HepG2 (cell line): ENCODE measurements around the gene GAB3. TPM values are rescaled to one million over a fixed set of nuclear protein-coding genes. Genes with fewer than 3 reads are reported as not detected.

Experiments used
- ESRRA ChIP-seq: sonication (generic); formaldehyde crosslinking; IDR thresholded peaks from 2 replicates; pipeline ENCODE4 v1.5.1; 2020; ENCODE audit warnings: mild to moderate bottlenecking, low read depth, missing genetic modification reagents
- FOXA3 ChIP-seq: IDR thresholded peaks from 2 replicates; pipeline ENCODE4 v1.6.1; 2016; ENCODE audit warnings: missing genetic modification reagents, missing compliant biosample characterization
- FOXK1 ChIP-seq: sonication (generic); formaldehyde crosslinking; IDR thresholded peaks from 2 replicates; pipeline ENCODE4 v1.4.0; 2020; ENCODE audit warnings: low read depth, missing genetic modification reagents, borderline replicate concordance
- GABPA ChIP-seq, 2 experiments: IDR thresholded peaks; 2 replicates each; pipeline ENCODE4 v1.6.1; 2011 to 2016; ENCODE audit warnings: low read depth in 2 of 2, low read length in 1 of 2, missing biosample characterization in 1 of 2, missing genetic modification characterization in 1 of 2
- IRF2 ChIP-seq: IDR thresholded peaks from 2 replicates; pipeline ENCODE4 v1.6.1; 2018; ENCODE audit warnings: missing genetic modification reagents, missing compliant biosample characterization
- KAT2B ChIP-seq: fragments of 150-350 bp; IDR thresholded peaks from 2 replicates; pipeline ENCODE4 v1.6.1; 2014; ENCODE audit warnings: low read depth, low read length, borderline replicate concordance
- NCOR1 ChIP-seq: fragments of 200-600 bp; sonication (generic); IDR thresholded peaks from 2 replicates; pipeline ENCODE4 v1.7.0; 2017; ENCODE audit warnings: antibody characterized with exemption, low read length, borderline replicate concordance
- NR2F2 ChIP-seq: IDR thresholded peaks from 2 replicates; pipeline ENCODE4 v1.6.1; 2012; ENCODE audit warnings: low read depth, inconsistent platforms, borderline replicate concordance
- SOX5 ChIP-seq: IDR thresholded peaks from 2 replicates; pipeline ENCODE4 v1.6.1; 2016; ENCODE audit warnings: borderline replicate concordance
- SOX6 ChIP-seq, 2 experiments: fragments of 450-650 bp in 1 of 2; sonication (generic) in 1 of 2; formaldehyde crosslinking in 1 of 2; IDR thresholded peaks; 2 replicates each; pipeline versions ENCODE4 v1.4.0 to v1.6.1; 2017 to 2020; ENCODE audit warnings: antibody characterized with exemption in 1 of 2, mild to moderate bottlenecking in 1 of 2, missing genetic modification reagents in 1 of 2
- TBX3 ChIP-seq: fragments of 450-650 bp; IDR thresholded peaks from 2 replicates; pipeline ENCODE4 v1.6.1; 2017; ENCODE audit warnings: antibody characterized with exemption, mild to moderate bottlenecking, inconsistent platforms, borderline replicate concordance
- ZBTB42 ChIP-seq: sonication (generic); formaldehyde crosslinking; IDR thresholded peaks from 2 replicates; pipeline ENCODE4 v1.5.0; 2020; ENCODE audit warnings: mild to moderate bottlenecking, missing genetic modification reagents
- ZNF564 ChIP-seq: sonication (generic); formaldehyde crosslinking; IDR thresholded peaks from 2 replicates; pipeline ENCODE4 v1.8.1; 2023; ENCODE audit warnings: mild to moderate bottlenecking, missing genetic modification reagents
- ZNF746 ChIP-seq: sonication (generic); formaldehyde crosslinking; IDR thresholded peaks from 2 replicates; pipeline ENCODE4 v1.8.0; 2022; ENCODE audit warnings: mild to moderate bottlenecking, missing genetic modification reagents
- polyA plus RNA-seq, 8 experiments: library from polyadenylated mRNA; depleted of rRNA in 3 of 8; stranded (reverse) in 7 of 8; unstranded in 1 of 8; fragments of >200 nt; fragmentation: Illumina TruSeq in 4 of 8; extraction: Trizol in 4 of 8; gene quantifications; 2 replicates each; pipeline versions ENCODE4 v1.2.1 to v1.2.3, GENCODE V29; 2011 to 2016; ENCODE audit warnings: low read depth in 4 of 8, missing spikeins in 1 of 8, mixed read lengths in 1 of 8; ENCODE audit not compliant: insufficient read depth in 1 of 8
- total RNA-seq, 5 experiments: library from RNA; depleted of rRNA; stranded (reverse); fragments of >200 nt; fragmentation: Illumina TruSeq; extraction: Trizol; gene quantifications; 2 replicates each; pipeline ENCODE4 v1.2.3, GENCODE V29; 2016; ENCODE audit warnings: low read depth in 1 of 5
- TF ChIP-seq, protein P1 (sequence below): sonication (generic); formaldehyde crosslinking; conservative IDR thresholded peaks from 2 replicates; pipeline ENCODE4 v1.4.0; 2020; ENCODE audit warnings: mild to moderate bottlenecking, missing genetic modification reagents, moderate library complexity
- TF ChIP-seq, protein P2 (sequence below): IDR thresholded peaks from 2 replicates; pipeline ENCODE4 v1.6.1; 2012; ENCODE audit warnings: inconsistent platforms
- TF ChIP-seq, protein P3 (sequence below): sonication (generic); formaldehyde crosslinking; IDR thresholded peaks from 2 replicates; pipeline ENCODE4 v1.5.0; 2020; ENCODE audit warnings: mild to moderate bottlenecking, missing genetic modification reagents, borderline replicate concordance
- TF ChIP-seq, protein P4 (sequence below): sonication (generic); formaldehyde crosslinking; IDR thresholded peaks from 2 replicates; pipeline ENCODE4 v1.5.0; 2020; ENCODE audit warnings: mild to moderate bottlenecking, missing genetic modification reagents

GAB3 gene
- total and polyA plus RNA-seq, 2 of the 13 experiments (the other 11 are each of a cell fraction or from before 2014, with no cell fraction given) = not detected

DNA sequence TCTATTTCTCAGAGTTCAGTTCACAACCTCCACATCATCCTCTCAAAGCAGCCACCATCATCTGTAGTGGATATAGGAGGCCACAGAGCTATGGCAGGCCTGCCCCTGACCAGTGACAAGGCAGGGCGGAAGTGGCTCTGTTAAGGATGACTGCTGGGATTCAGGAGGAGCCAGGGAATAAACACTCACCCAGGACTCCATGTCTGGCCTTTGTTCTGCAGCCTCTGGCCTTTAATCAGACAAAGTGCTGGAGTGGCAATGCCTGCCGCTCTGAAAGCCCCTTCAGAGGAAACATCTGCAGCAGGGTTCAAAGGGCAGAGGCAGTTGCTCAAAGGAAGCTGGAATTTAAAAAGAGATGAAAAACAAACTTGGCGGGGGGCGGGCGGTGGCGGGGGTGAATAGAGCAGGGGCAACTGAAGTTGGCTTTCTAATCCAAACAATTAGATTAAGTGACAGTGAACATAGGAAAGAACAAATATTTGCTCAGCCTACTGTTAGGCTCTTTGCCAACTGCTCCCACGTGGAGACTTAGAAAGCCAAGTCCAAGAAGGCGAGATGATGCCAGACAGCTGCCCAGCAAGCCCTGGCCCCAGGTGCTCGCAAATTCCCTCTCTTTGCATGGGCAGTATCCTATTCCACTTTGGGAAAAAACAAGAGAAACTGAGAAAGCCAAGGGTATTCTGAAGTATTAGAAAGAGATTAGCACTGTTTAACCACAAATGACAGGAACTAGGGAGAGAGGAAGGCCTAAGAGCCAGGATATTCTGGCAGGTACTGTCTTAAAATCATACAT lies 48.9 kb upstream of the GAB3 start (continued):
- TF ChIP-seq FOXK1 (peak; percentile 59; the same call in 1 of the 2 replicates), NCOR1 (peak; percentile 88; the same call in 1 of the 2 replicates), TBX3 (peak; percentile 33; the same call in 1 of the 2 replicates), ESRRA (CRISPR knock-in tag) (no peak), SOX5 (peak; percentile 49), NR2F2 (peak; percentile 66; the same call in 1 of the 2 replicates), ZBTB42 (CRISPR knock-in tag) (peak; percentile 91), IRF2 (peak; percentile 28; the same call in 1 of the 2 replicates), KAT2B (no peak), SOX6 (IDR thresholded peaks at IDR 0.05) (no peak), SOX6 (CRISPR knock-in tag; IDR thresholded peaks at IDR 0.05) (peak; percentile 90), ZNF746 (CRISPR knock-in tag) (0 out of 2 replicates have a peak, but pooled peaks have one; percentile 36), ZNF564 (CRISPR knock-in tag) (0 out of 2 replicates have a peak, but pooled peaks have one; percentile 30), GABPA (IDR thresholded peaks at IDR 0.05; ENCODE audit: low read depth, low read length) (no peak), GABPA (CRISPR knock-in tag; IDR thresholded peaks at IDR 0.05; ENCODE audit: low read depth) (peak; percentile 68), FOXA3 (CRISPR knock-in tag) (peak; percentile 61)
- TF ChIP-seq, protein P1, sequence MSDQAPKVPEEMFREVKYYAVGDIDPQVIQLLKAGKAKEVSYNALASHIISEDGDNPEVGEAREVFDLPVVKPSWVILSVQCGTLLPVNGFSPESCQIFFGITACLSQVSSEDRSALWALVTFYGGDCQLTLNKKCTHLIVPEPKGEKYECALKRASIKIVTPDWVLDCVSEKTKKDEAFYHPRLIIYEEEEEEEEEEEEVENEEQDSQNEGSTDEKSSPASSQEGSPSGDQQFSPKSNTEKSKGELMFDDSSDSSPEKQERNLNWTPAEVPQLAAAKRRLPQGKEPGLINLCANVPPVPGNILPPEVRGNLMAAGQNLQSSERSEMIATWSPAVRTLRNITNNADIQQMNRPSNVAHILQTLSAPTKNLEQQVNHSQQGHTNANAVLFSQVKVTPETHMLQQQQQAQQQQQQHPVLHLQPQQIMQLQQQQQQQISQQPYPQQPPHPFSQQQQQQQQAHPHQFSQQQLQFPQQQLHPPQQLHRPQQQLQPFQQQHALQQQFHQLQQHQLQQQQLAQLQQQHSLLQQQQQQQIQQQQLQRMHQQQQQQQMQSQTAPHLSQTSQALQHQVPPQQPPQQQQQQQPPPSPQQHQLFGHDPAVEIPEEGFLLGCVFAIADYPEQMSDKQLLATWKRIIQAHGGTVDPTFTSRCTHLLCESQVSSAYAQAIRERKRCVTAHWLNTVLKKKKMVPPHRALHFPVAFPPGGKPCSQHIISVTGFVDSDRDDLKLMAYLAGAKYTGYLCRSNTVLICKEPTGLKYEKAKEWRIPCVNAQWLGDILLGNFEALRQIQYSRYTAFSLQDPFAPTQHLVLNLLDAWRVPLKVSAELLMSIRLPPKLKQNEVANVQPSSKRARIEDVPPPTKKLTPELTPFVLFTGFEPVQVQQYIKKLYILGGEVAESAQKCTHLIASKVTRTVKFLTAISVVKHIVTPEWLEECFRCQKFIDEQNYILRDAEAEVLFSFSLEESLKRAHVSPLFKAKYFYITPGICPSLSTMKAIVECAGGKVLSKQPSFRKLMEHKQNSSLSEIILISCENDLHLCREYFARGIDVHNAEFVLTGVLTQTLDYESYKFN = peak; percentile 88
- TF ChIP-seq, protein P2, sequence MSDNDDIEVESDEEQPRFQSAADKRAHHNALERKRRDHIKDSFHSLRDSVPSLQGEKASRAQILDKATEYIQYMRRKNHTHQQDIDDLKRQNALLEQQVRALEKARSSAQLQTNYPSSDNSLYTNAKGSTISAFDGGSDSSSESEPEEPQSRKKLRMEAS = peak; percentile 78
- TF ChIP-seq, protein P3, sequence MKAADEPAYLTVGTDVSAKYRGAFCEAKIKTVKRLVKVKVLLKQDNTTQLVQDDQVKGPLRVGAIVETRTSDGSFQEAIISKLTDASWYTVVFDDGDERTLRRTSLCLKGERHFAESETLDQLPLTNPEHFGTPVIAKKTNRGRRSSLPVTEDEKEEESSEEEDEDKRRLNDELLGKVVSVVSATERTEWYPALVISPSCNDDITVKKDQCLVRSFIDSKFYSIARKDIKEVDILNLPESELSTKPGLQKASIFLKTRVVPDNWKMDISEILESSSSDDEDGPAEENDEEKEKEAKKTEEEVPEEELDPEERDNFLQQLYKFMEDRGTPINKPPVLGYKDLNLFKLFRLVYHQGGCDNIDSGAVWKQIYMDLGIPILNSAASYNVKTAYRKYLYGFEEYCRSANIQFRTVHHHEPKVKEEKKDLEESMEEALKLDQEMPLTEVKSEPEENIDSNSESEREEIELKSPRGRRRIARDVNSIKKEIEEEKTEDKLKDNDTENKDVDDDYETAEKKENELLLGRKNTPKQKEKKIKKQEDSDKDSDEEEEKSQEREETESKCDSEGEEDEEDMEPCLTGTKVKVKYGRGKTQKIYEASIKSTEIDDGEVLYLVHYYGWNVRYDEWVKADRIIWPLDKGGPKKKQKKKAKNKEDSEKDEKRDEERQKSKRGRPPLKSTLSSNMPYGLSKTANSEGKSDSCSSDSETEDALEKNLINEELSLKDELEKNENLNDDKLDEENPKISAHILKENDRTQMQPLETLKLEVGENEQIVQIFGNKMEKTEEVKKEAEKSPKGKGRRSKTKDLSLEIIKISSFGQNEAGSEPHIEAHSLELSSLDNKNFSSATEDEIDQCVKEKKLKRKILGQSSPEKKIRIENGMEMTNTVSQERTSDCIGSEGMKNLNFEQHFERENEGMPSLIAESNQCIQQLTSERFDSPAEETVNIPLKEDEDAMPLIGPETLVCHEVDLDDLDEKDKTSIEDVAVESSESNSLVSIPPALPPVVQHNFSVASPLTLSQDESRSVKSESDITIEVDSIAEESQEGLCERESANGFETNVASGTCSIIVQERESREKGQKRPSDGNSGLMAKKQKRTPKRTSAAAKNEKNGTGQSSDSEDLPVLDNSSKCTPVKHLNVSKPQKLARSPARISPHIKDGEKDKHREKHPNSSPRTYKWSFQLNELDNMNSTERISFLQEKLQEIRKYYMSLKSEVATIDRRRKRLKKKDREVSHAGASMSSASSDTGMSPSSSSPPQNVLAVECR (CRISPR knock-in tag) = peak; percentile 47; the same call in 1 of the 2 replicates
- TF ChIP-seq, protein P4, sequence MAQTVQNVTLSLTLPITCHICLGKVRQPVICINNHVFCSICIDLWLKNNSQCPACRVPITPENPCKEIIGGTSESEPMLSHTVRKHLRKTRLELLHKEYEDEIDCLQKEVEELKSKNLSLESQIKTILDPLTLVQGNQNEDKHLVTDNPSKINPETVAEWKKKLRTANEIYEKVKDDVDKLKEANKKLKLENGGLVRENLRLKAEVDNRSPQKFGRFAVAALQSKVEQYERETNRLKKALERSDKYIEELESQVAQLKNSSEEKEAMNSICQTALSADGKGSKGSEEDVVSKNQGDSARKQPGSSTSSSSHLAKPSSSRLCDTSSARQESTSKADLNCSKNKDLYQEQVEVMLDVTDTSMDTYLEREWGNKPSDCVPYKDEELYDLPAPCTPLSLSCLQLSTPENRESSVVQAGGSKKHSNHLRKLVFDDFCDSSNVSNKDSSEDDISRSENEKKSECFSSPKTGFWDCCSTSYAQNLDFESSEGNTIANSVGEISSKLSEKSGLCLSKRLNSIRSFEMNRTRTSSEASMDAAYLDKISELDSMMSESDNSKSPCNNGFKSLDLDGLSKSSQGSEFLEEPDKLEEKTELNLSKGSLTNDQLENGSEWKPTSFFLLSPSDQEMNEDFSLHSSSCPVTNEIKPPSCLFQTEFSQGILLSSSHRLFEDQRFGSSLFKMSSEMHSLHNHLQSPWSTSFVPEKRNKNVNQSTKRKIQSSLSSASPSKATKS (CRISPR knock-in tag) = no peak
